GM13977 (cell line): ENCODE results near the gene HSDL2.
"Not testable (repeated sequence)": the region's sequence is repeated elsewhere in the genome, so short reads cannot be mapped to it uniquely, and the experiment has no call there.

Source experiments
- DNase-seq: peaks from one replicate; pipeline ENCODE4 v3.0.0; 2012; ENCODE audit warnings: low spot score
- CTCF ChIP-seq: IDR thresholded peaks from 2 replicates; pipeline ENCODE4 v1.5.1; 2012; ENCODE audit warnings: mild to moderate bottlenecking, control low read depth; ENCODE audit not compliant: insufficient read depth; ENCODE audit errors: extremely low read depth, missing control alignments
- in situ Hi-C: fragments of 300-500 bp; cut with MboI; formaldehyde crosslinking; loops from one replicate; pipeline ENCODE4 v1.12.0; 2022; ENCODE audit warnings: low sequenced_read_pairs, low pct_unique_long_range_greater_than_20kb, mixed read lengths, inconsistent platforms; ENCODE audit not compliant: unreplicated experiment

The HSDL2 gene

GRCh38 chr9:112408819-112409218 lies 28.9 kb downstream of the HSDL2 start:
- DNase-seq = no peak
- TF ChIP-seq CTCF = no peak
- in situ Hi-C loops = no loop called here

- no peak for DNase-seq
- TF ChIP-seq CTCF = no peak
- in situ Hi-C loops = no loop called here
Observed at GRCh38 chr9:112409758-112410157, 29.9 kb downstream of the HSDL2 start.

- DNase-seq = no peak
- no peak for TF ChIP-seq CTCF
- in situ Hi-C loops = no loop called here
Observed at GRCh38 chr9:112411626-112412027, 31.7 kb downstream of the HSDL2 start.

GRCh38 chr9:112413728-112414127 lies 33.8 kb downstream of the HSDL2 start:
- in situ Hi-C loops, DNase-seq: not testable (repeated sequence)

- no peak for TF ChIP-seq CTCF
- no peak for DNase-seq
- in situ Hi-C loops = no loop called here
Observed at GRCh38 chr9:112420208-112420607, 40.3 kb downstream of the HSDL2 start.

GRCh38 chr9:112421771-112422222 lies 41.9 kb downstream of the HSDL2 start:
- DNase-seq = no peak
- TF ChIP-seq CTCF = no peak
- in situ Hi-C loops = no loop called here

- in situ Hi-C loops = no loop called here
- DNase-seq = no peak
- no peak for TF ChIP-seq CTCF
Observed at GRCh38 chr9:112422417-112423148, 42.7 kb downstream of the HSDL2 start.
